ENCODE measurements around the gene C10orf62.
"Not testable (repeated sequence)": the region's sequence is repeated elsewhere in the genome, so short reads cannot be mapped to it uniquely, and the experiment has no call there.

The C10orf62 gene

DNA sequence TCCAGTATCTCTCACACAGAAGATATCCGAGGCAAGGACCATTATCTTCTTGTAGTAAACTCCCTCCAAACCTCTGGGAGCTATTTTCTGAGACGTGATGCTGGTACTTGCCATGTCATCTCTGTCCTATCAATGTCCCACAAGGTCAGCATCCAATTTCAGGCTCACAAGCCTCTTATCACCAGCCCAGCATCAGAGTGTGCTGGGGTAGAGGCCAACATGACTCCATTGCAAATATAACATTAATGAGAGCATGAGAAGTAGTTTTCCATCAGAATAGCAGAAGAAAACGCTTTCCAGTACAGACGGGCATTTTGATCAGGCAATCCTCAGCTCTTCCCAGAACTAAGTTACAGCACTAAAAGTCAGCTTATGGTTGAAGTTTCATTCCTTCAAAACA, 38.2 kb downstream of the C10orf62 start:
- no peak for DNase-seq (ENCODE audit: low read depth in 2 of 2)

DNA sequence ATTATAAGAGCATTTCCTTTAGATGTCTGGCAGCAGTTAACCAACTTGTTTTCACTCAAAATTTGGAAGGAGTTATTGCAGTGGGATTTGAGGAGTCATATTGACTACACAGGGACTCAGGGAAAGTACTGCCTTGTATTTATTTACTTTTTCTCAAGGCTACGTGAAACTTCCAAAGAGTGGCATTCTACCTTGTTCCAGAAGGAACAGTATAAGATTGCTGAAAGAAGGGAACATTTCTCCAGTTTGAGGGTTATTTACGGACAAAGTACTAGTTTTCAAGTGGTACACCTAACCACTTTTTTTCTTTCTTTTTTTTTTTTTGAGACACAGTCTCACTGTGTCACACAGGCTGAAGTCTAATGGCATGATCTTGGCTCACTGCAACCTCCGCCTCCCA, 38.7 kb downstream of the C10orf62 start:
- no peak for DNase-seq (ENCODE audit: low read depth in 2 of 2)

DNA sequence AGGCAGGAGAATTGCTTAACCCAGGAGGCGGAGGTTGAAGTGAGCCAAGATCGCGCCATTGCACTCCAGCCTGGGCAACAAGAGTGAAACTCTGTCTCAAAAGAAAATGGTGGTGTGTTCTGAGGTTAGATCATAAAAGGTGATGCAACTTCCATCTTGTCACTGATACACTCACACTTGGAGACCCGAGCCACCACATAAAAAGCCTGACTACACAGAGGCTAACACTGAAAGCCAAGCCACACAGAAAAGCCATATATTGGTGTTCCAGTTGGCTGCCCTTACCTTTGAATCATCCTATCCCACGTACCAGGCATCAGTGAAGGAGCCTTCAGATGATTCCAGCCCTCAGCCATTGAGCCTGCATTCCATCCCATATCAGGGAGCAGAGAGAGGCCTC, 39.8 kb downstream of the C10orf62 start:
- DNase-seq (ENCODE audit: low read depth in 2 of 2) = no peak

DNA sequence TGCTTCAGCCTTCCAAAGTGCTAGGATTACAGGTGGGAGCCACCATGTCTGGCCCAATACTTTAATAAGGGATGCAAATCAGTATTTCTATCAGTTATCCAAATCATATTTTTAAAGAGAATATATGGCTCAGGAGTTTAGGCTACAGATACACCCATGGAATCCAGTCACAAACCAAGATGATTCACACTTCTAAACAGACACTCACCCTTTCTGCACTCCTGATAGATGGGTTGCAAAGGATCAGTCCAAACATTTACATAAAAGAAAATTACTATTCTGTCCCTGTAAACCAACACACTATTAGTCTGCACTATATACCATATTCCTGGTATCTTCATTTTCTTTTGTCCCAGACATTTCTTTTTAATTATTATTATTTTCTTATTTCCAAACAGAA, 41.6 kb downstream of the C10orf62 start:
- no peak for DNase-seq (ENCODE audit: low read depth in 2 of 2)

DNA sequence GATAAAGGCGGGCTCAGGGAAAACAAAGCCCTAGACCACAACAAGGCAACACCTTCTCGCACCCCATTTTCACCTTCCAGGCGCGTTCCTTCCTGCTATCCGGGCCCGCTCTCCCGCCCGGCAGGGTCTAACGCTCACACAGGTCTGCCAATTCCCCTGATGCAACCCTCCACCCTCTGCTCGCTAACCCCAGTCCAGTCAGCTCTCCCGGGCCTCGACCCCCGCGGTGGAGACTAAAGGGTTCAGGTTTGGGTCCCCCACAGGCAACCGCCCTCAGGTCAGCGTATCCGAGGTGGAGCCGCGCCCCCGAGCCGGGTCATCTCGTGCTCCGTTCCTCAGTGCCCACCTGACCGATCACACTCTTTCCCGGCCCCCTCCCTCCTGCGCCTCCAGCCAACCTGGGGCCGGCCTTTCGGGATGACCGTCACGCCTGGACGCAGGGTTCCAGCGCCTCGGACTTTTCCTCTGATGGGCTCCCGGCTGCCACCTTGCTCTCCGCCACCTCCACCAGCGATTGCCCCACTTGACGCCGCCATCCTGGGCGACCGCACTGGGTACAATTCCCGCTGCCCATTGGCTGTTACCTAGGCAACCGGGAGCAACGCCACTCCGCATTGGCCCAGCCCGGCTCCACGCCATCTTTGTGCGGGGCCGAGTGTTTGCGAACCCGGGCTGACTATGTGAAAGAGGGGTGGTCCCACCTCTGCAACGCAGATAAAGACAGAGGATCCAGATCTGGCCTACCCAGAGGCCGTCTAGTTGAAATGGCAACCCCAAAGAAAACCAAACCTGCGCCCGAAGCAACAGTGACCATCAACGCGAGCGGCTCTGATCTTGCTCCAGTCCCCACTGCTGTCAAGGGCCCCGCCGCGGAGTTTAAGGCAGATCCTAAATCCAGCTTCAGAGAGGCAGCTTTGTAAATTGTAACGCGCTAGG, 43.7 kb downstream of the C10orf62 start, which contains the start of gene MORN4:
TSS of gene MORN4 (minus strand) at position 552 of the 936 bp plus-strand sequence. CDS start 13,847 bp downstream, outside the sequence.
- peak; percentile 83 to 86 for DNase-seq (ENCODE audit: low read depth in 2 of 2)

DNA sequence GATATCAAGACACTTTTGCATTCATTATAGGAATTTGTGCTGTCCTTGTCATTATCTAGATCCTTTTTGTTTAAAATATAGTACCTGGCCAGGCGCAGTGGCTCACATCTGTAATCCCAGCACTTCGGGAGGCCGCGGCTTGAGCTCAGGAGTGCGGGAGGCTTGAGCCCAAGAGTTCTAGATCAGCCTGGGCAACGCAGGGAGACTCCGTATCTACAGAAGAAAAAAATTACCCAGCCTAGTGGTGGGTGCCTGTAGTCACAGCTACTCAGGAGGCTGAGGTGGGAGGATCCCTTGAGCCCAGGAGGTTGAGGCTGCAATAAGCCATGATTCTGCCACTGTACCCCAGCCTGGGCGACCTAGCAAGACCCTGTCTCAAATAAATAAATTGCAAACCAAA, 44.4 kb downstream of the C10orf62 start:
- no peak for DNase-seq (ENCODE audit: low read depth in 2 of 2)

DNA sequence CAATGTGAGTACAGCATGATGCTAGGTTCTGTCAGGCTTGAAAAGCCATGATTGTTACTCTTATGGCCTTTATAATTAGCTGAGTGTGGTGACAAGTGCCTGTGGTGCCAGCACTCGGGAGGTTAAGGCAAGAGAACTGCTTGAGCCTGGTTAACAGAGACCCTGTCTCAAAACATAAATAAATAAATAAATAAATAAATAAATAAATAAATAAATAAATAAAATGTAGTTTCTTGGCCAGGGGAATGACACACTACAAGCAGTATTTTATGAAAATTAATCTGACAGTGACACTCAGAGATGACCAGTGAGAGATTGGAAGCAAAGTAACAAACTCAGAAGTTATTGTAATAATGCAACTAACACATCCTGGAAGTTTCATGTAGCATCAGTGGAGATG, 46.1 kb downstream of the C10orf62 start:
- DNase-seq (ENCODE audit: low read depth in 2 of 2) = no peak

DNA sequence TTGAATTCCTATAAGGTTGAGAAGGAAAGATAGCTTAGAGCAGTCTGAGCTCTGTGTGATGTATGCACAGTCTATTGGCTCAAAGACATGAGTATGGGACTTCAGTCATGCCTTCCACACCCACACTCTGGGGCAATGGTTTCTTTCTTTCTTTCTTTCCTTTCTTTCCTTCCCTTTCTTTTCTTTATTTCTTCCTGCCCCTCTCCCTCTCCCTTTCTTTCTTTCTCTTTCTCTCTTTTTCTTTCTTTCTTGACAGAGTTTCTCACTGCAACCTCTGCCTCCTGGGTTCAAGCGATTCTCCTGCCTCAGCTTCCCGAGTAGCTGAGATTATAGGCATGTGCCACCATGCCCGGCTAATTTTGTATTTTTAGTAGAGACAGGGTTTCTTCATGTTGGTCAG, 49.6 kb downstream of the C10orf62 start:
- DNase-seq (ENCODE audit: low read depth in 2 of 2) = not testable (repeated sequence)

DNA sequence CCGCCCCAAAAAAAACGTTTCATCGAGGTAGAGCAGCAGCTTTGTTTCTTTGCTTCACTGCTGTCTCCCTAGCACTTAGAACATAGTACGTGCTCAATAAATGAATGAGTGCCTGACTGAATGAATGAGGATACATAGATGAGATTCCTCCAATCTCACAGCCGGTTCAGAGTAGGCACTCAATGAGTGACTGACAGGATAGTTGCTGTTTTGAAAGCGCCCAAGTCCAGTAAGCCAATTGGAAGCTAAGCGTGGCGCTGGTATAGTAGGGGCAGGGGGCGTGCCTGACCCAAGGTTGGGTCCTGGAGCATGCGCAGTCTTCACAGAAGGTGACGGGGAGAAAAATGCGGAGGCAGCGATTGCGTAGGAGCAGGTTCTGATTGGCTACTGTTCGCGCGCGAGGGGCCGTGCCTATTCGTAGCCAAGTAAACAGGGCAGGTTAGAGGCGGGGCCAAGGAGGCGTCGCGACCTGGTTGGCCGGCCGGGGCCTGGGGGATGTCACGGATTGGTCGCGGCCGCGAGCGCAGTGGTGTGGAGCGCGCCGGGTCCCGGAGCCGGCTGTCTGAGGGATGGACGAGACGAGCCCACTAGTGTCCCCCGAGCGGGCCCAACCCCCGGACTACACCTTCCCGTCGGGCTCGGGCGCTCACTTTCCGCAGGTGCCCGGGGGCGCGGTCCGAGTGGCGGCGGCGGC, 50.8 kb downstream of the C10orf62 start, which contains the start of gene PI4K2A:
TSS of gene PI4K2A (plus strand) at position 498 of the 694 bp plus-strand sequence. CDS start at position 570, 72 bp downstream.
- DNase-seq (ENCODE audit: low read depth in 2 of 2) = peak; percentile 98

Measured in fibroblast of skin of left quadriceps (primary cell).